HG03045 (cell line): ENCODE results near the gene CCZ1B.
"Not testable (repeated sequence)": the region's sequence is repeated elsewhere in the genome, so short reads cannot be mapped to it uniquely, and the experiment has no call there.

ENCODE experiments used
- ATAC-seq: cut with Tn5 transposase; IDR thresholded peaks from one replicate; pipeline ENCODE4 v1.9.1; 2021; ENCODE audit warnings: mild to moderate bottlenecking, moderate library complexity; ENCODE audit not compliant: unreplicated experiment

The CCZ1B gene

DNA sequence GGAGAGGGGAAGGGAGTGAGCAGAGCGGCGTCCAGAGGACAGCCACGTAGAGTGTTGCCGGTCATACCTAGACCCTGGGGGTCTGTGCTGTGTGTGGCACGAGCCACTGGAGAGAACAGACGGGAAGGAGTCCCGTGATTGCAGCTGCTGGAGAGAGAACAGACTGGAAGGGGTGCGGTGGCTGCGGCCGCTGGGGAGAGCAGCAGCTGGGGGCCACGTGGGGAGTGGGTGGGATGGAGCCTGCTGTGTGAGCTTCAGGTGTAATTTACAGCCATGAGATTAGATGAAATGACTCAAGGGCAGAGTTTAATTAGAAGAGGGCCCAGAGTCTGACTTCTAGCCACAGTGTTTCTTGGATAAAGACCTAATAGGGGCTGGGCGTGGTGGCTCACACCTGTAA is 76.7 kb downstream of the CCZ1B start:
- not testable (repeated sequence) for ATAC-seq
